SK-N-SH (cell line): ENCODE measurements around the gene NLRC4.

ENCODE experiments used
- POLR2AphosphoS5 ChIP-seq: IDR thresholded peaks from 2 replicates; pipeline ENCODE4 v1.6.1; 2012; ENCODE audit warnings: low read depth, low read length
- SIN3A ChIP-seq: IDR thresholded peaks from 2 replicates; pipeline ENCODE4 v1.6.1; 2012; ENCODE audit warnings: low read depth, mild to moderate bottlenecking, low read length, moderate library complexity, borderline replicate concordance
- TEAD4 ChIP-seq: IDR thresholded peaks from 2 replicates; pipeline ENCODE4 v1.4.0; 2012; ENCODE audit warnings: mild to moderate bottlenecking, borderline replicate concordance; ENCODE audit not compliant: insufficient read depth
- YY1 ChIP-seq: IDR thresholded peaks from 2 replicates; pipeline ENCODE4 v1.4.0; 2012; ENCODE audit warnings: low read depth, mild to moderate bottlenecking
- TF ChIP-seq, protein P1 (sequence below): fragments of 150-350 bp; IDR thresholded peaks from 2 replicates; pipeline ENCODE4 v1.6.1; 2017; ENCODE audit warnings: antibody characterized with exemption, low read length, low read depth, borderline replicate concordance
- TF ChIP-seq, protein P2 (sequence below): fragments of 200-600 bp; sonication (generic); IDR thresholded peaks from 2 replicates; pipeline ENCODE4 v1.6.1; 2017; ENCODE audit warnings: antibody characterized with exemption, mild to moderate bottlenecking, moderate library complexity

DNA sequence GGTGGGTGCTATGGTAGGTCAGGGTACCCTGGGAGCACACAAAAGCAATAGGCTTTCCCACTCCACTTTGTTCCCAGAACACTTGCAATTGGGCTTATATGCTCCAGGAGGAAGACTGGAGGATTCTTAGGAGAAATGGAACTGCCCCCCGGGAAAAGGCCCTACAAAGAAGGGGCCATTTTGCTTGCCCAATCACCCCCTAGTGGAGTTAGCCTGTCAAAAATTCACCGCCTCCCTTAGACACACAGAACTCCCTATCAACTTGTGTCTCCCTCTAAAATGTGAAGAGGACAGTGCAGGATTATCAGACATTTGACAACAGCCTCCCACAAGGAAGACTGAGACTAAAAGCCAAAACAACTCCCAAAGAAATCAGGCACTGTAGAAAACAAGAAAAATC lies 36.5 kb downstream of the NLRC4 start:
- TF ChIP-seq, protein P1, sequence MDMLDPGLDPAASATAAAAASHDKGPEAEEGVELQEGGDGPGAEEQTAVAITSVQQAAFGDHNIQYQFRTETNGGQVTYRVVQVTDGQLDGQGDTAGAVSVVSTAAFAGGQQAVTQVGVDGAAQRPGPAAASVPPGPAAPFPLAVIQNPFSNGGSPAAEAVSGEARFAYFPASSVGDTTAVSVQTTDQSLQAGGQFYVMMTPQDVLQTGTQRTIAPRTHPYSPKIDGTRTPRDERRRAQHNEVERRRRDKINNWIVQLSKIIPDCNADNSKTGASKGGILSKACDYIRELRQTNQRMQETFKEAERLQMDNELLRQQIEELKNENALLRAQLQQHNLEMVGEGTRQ = no peak
- TF ChIP-seq POLR2AphosphoS5 = no peak
- TF ChIP-seq, protein P2, sequence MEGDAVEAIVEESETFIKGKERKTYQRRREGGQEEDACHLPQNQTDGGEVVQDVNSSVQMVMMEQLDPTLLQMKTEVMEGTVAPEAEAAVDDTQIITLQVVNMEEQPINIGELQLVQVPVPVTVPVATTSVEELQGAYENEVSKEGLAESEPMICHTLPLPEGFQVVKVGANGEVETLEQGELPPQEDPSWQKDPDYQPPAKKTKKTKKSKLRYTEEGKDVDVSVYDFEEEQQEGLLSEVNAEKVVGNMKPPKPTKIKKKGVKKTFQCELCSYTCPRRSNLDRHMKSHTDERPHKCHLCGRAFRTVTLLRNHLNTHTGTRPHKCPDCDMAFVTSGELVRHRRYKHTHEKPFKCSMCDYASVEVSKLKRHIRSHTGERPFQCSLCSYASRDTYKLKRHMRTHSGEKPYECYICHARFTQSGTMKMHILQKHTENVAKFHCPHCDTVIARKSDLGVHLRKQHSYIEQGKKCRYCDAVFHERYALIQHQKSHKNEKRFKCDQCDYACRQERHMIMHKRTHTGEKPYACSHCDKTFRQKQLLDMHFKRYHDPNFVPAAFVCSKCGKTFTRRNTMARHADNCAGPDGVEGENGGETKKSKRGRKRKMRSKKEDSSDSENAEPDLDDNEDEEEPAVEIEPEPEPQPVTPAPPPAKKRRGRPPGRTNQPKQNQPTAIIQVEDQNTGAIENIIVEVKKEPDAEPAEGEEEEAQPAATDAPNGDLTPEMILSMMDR = no peak
- no peak for TF ChIP-seq YY1
- TF ChIP-seq TEAD4 = no peak
- no peak for TF ChIP-seq SIN3A
